Progenitor cell of endocrine pancreas (in vitro differentiated cells): ENCODE measurements around the gene MACROD2. TPM values are rescaled to one million over a fixed set of nuclear protein-coding genes. Genes with fewer than 3 reads are reported as not detected.

ENCODE experiments used
- DNase-seq: peaks from one replicate; pipeline ENCODE4 v3.0.0; 2021; ENCODE audit warnings: low spot score; ENCODE audit not compliant: unreplicated experiment
- H3K27ac Mint-ChIP-seq: 2 replicates; pipeline ENCODE4 v1.8.0; 2021; ENCODE audit warnings: mild to moderate bottlenecking, moderate library complexity, mixed read lengths
- H3K27me3 Mint-ChIP-seq: 2 replicates; pipeline ENCODE4 v1.8.0; 2021; ENCODE audit warnings: mixed read lengths
- H3K36me3 Mint-ChIP-seq: 2 replicates; pipeline ENCODE4 v1.8.0; 2022; ENCODE audit warnings: mixed read lengths; ENCODE audit not compliant: insufficient read depth
- H3K4me1 Mint-ChIP-seq: 2 replicates; pipeline ENCODE4 v1.8.0; 2021; ENCODE audit warnings: low read depth, mixed read lengths
- H3K4me3 Mint-ChIP-seq: 2 replicates; pipeline ENCODE4 v1.8.0; 2021; ENCODE audit warnings: low read depth, mild to moderate bottlenecking, moderate library complexity, mixed read lengths
- H3K9me3 Mint-ChIP-seq: 2 replicates; pipeline ENCODE4 v1.8.0; 2021; ENCODE audit warnings: low read depth, mixed read lengths
- CTCF ChIP-seq: fragments of 200-600 bp; sonication (generic); IDR thresholded peaks from one replicate; pipeline ENCODE4 v1.5.0; 2021; ENCODE audit warnings: antibody characterized with exemption, mild to moderate bottlenecking; ENCODE audit not compliant: unreplicated experiment
- total RNA-seq: library from RNA; stranded (reverse); gene quantifications from 2 replicates; pipeline ENCODE4 v1.2.1, GENCODE V29; 2021

Gene MACROD2
- total RNA-seq, 1 donor from 2014 or later = 7.6 TPM

- Mint-ChIP-seq H3K9me3 (no peaks in the 10 kb centered on the region), H3K4me3 (no peak overlapping the region), H3K27ac (no peak overlapping the region), H3K27me3 (no peaks in the 10 kb centered on the region), H3K4me1 (no peaks in the 10 kb centered on the region), H3K36me3 (no peaks in the 10 kb centered on the region)
- no peak for TF ChIP-seq CTCF
- no peak for DNase-seq
These were observed 635.7 kb downstream of the MACROD2 start for GRCh38 chr20:14631011-14631410.

GRCh38 chr20:14632906-14633305, 637.6 kb downstream of the MACROD2 start:
- Mint-ChIP-seq H3K36me3 (no peaks in the 10 kb centered on the region), H3K27me3 (no peaks in the 10 kb centered on the region), H3K4me1 (no peaks in the 10 kb centered on the region), H3K9me3 (no peaks in the 10 kb centered on the region), H3K4me3 (no peak overlapping the region), H3K27ac (no peak overlapping the region)
- TF ChIP-seq CTCF = no peak
- no peak for DNase-seq

GRCh38 chr20:14633507-14633906, 638.2 kb downstream of the MACROD2 start:
- no peaks in the 10 kb centered on the region for H3K4me1 Mint-ChIP-seq
- DNase-seq = no peak
- no peaks in the 10 kb centered on the region for H3K27me3 Mint-ChIP-seq
- no peak overlapping the region for H3K27ac Mint-ChIP-seq
- H3K4me3 Mint-ChIP-seq = no peak overlapping the region
- no peaks in the 10 kb centered on the region for H3K9me3 Mint-ChIP-seq
- no peak for TF ChIP-seq CTCF
- no peaks in the 10 kb centered on the region for H3K36me3 Mint-ChIP-seq

- no peaks in the 10 kb centered on the region for H3K4me1 Mint-ChIP-seq
- no peaks in the 10 kb centered on the region for H3K36me3 Mint-ChIP-seq
- no peak for DNase-seq
- no peak for TF ChIP-seq CTCF
- peaks cover 4% of the 10 kb centered on the region for H3K9me3 Mint-ChIP-seq
- no peak overlapping the region for H3K4me3 Mint-ChIP-seq
- H3K27ac Mint-ChIP-seq = no peak overlapping the region
- H3K27me3 Mint-ChIP-seq = no peaks in the 10 kb centered on the region
These were observed 639.3 kb downstream of the MACROD2 start for GRCh38 chr20:14634665-14635064.

- Mint-ChIP-seq H3K36me3 (peaks cover 7% of the 10 kb centered on the region), H3K4me1 (no peaks in the 10 kb centered on the region), H3K27me3 (no peaks in the 10 kb centered on the region), H3K4me3 (no peak overlapping the region), H3K9me3 (peaks cover 21% of the 10 kb centered on the region), H3K27ac (no peak overlapping the region)
- DNase-seq = no peak
- TF ChIP-seq CTCF = no peak
These were observed 642.1 kb downstream of the MACROD2 start for GRCh38 chr20:14637441-14637840.

- DNase-seq = no peak
- H3K9me3 Mint-ChIP-seq = peaks cover 21% of the 10 kb centered on the region
- peaks cover 7% of the 10 kb centered on the region for H3K36me3 Mint-ChIP-seq
- H3K4me3 Mint-ChIP-seq = no peak overlapping the region
- TF ChIP-seq CTCF = no peak
- peaks cover 4% of the 10 kb centered on the region for H3K4me1 Mint-ChIP-seq
- no peaks in the 10 kb centered on the region for H3K27me3 Mint-ChIP-seq
- no peak overlapping the region for H3K27ac Mint-ChIP-seq
These were observed 647.8 kb downstream of the MACROD2 start for GRCh38 chr20:14643146-14643545.
